SU-DHL-6 (cell line): ENCODE measurements around the gene SOS1.

Experiments used
- CTCF ChIP-seq: fragments of 200-600 bp; sonication (generic); IDR thresholded peaks from one replicate; pipeline ENCODE4 v1.5.1; 2017; ENCODE audit warnings: antibody characterized with exemption, mild to moderate bottlenecking, low read length, moderate library complexity; ENCODE audit not compliant: insufficient read depth, poor library complexity, severe bottlenecking
- EZH2phosphoT487 ChIP-seq: fragments of 200-600 bp; sonication (generic), shearing (Covaris generic); conservative IDR thresholded peaks from 2 replicates; pipeline ENCODE4 v1.6.1; 2018; ENCODE audit warnings: mild to moderate bottlenecking, antibody characterized with exemption, low read length, moderate library complexity, mixed read lengths

- TF ChIP-seq CTCF (no peak), EZH2phosphoT487 (no peak)
Observed at GRCh38 chr2:39136799-39137198, 15.9 kb upstream of the SOS1 start.
